Kidney epithelial cell (primary cell): Measurements from ENCODE around the gene PPP1R14B. TPM values are rescaled to one million over a fixed set of nuclear protein-coding genes. Genes with fewer than 3 reads are reported as not detected.

Experiments used
- DNase-seq: peaks from one replicate; pipeline ENCODE4 v3.0.0-alpha.2; 2010; ENCODE audit warnings: low read depth
- H3K27me3 ChIP-seq: 2 replicates; pipeline ENCODE4 v1.6.0; 2011; ENCODE audit warnings: low read length; ENCODE audit not compliant: control insufficient read depth, insufficient read depth
- H3K36me3 ChIP-seq: 2 replicates; pipeline ENCODE4 v1.5.1; 2011; ENCODE audit warnings: low read length; ENCODE audit not compliant: control insufficient read depth, insufficient read depth
- H3K4me3 ChIP-seq: 2 replicates; pipeline ENCODE4 v1.5.1; 2011; ENCODE audit warnings: low read depth, mild to moderate bottlenecking, control low read depth, low read length
- total RNA-seq: library from RNA; depleted of rRNA; stranded (reverse); fragments of >200 nt; gene quantifications from 2 replicates; pipeline ENCODE4 v1.2.3, GENCODE V29; 2015
- TF ChIP-seq, protein P1 (sequence below): IDR thresholded peaks from 2 replicates; pipeline ENCODE4 v1.5.1; 2011; ENCODE audit warnings: mild to moderate bottlenecking, moderate library complexity, low read length, control low read depth, inconsistent platforms; ENCODE audit not compliant: insufficient read depth, poor library complexity, severe bottlenecking

The PPP1R14B gene
- total RNA-seq, 1 donor from 2014 or later: 599 TPM

- TF ChIP-seq, protein P1, sequence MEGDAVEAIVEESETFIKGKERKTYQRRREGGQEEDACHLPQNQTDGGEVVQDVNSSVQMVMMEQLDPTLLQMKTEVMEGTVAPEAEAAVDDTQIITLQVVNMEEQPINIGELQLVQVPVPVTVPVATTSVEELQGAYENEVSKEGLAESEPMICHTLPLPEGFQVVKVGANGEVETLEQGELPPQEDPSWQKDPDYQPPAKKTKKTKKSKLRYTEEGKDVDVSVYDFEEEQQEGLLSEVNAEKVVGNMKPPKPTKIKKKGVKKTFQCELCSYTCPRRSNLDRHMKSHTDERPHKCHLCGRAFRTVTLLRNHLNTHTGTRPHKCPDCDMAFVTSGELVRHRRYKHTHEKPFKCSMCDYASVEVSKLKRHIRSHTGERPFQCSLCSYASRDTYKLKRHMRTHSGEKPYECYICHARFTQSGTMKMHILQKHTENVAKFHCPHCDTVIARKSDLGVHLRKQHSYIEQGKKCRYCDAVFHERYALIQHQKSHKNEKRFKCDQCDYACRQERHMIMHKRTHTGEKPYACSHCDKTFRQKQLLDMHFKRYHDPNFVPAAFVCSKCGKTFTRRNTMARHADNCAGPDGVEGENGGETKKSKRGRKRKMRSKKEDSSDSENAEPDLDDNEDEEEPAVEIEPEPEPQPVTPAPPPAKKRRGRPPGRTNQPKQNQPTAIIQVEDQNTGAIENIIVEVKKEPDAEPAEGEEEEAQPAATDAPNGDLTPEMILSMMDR: no peak
- peaks cover 2% of the 10 kb centered on the region for H3K36me3 ChIP-seq
- DNase-seq: no peak
- H3K4me3 ChIP-seq: no peak overlapping the region
- H3K27me3 ChIP-seq: no peaks in the 10 kb centered on the region
Observed at GRCh38 chr11:64258356-64258755, 11.6 kb upstream of the PPP1R14B start.

DNA sequence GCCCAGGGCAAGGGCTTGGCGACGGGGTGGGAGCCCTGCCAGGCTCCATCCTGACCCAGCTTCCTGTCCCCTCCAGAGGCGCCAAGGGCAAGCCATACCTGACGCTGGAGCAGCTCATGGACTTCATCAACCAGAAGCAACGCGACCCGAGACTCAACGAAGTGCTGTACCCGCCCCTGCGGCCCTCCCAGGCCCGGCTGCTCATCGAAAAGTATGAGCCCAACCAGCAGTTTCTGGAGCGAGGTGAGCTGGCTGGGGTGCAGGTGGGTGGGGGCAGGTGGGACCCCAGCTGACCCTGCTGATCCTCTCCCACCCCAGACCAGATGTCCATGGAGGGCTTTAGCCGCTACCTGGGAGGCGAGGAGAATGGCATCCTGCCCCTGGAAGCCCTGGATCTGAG lies 9.6 kb upstream of the PPP1R14B start:
- TF ChIP-seq, protein P1: no peak
- H3K36me3 ChIP-seq: peaks cover 2% of the 10 kb centered on the region
- DNase-seq: no peak

DNA sequence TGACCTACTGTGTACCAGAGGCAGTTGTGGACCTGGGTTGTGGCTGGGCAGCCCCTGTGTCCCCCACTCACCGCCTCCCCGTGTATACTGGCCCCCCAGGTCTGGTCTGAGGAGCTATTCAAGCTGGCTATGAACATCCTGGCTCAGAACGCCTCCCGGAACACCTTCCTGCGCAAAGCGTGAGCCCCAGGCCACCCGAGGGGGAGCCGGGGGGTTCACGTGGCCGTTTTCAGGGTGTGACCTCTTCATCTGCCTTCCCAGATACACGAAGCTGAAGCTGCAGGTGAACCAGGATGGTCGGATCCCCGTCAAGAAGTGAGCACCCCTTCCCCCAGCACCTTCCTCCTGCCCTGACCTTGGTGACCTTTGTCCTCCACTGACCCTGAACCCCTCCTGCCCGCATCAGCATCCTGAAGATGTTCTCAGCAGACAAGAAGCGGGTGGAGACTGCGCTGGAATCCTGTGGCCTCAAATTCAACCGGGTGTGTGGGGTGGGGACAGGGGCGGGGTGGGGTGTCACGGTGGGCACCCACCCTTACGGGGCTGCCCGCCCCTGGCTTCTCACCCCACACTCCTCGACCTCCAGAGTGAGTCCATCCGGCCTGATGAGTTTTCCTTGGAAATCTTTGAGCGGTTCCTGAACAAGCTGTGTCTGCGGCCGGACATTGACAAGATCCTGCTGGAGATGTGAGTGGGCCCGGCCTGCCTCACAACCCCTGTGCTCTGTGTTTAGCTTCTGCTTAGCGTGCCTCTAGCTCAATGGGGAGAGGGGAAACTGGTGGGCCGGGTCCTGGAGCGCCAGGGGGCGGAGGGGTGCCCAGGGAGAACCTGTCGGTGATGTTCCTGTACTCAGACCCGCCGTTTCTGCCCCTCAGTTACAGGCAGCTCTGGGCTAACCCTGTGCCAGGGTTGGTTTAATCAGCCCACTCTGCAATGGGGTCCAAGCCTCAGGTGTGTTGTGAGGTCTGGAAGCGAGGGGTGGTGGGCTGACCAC lies 8.7 kb upstream of the PPP1R14B start:
- TF ChIP-seq, protein P1: no peak
- peaks cover 2% of the 10 kb centered on the region for H3K36me3 ChIP-seq
- H3K27me3 ChIP-seq: no peaks in the 10 kb centered on the region
- DNase-seq: no peak
- H3K4me3 ChIP-seq: no peak overlapping the region

More for the DNA sequence above, 9.6 kb upstream of the PPP1R14B start:
- Histone ChIP-seq H3K27me3 (no peaks in the 10 kb centered on the region), H3K4me3 (no peak overlapping the region)

DNA sequence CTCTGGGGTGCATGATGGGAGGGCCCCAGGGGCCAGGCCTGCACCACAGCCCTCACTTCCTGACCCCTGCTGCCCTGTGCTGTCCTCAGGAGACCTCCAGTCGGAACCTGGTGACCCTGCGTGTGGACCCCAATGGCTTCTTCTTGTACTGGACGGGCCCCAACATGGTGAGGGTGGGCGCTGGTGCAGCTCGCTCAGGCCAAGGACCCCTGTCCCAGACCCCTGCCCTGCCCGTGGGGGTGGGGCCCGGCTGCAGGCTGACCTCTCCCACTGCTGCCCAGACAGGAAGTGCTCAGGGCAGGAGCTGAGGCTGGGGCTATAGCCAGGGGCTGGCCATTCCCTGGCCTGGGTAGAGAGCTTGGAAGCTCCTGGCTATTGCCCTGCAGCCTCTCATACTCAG lies 7.6 kb upstream of the PPP1R14B start:
- no peak for DNase-seq
- Histone ChIP-seq H3K4me3 (no peak overlapping the region), H3K27me3 (no peaks in the 10 kb centered on the region), H3K36me3 (peaks cover 2% of the 10 kb centered on the region)
- TF ChIP-seq, protein P1: no peak

DNA sequence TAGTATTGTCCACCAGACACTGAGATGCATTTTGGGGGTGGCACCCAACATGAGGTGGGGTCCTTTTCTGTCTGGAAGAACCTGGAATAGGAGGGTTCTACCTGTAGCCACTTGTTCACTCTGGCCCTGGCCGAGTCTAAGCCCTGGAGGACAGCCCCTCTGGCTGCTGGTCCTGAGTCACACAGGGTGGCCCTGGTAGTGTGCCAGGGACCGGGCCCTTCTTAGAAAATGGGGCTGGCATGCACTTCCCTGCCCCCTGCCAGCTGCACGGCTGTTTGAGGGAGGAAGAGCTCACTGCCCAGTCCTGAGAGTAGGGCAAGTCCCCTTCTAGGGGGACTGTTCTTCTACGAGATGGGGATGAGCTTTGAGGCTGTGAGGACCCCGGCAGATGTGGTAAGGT lies 6.7 kb upstream of the PPP1R14B start:
- TF ChIP-seq, protein P1: no peak
- no peaks in the 10 kb centered on the region for H3K27me3 ChIP-seq
- H3K36me3 ChIP-seq: peaks cover 2% of the 10 kb centered on the region
- H3K4me3 ChIP-seq: no peak overlapping the region
- no peak for DNase-seq
